PC-9 (cell line): ENCODE data around the gene BBIP1. TPM values are rescaled to one million over a fixed set of nuclear protein-coding genes. Genes with fewer than 3 reads are reported as not detected.
A peak's percentile ranks its signal among the peaks of the same experiment; 100 is the strongest.

Experiments used
- BruUV-seq: library from RNA; stranded (reverse); fragments of 400-500 nt; replicated peaks from 2 replicates; lab custom pipeline; 2021; lab: Mats Ljungman, UMichigan
- CTCF ChIA-PET: fragments of 300-600 bp; sonication (Branson Sonifier 250); formaldehyde crosslinking; loops from one replicate; lab custom pipeline; 2022; ENCODE audit warnings: antibody characterized with exemption; lab: Charles Lee
- POLR2A ChIA-PET: fragments of 300-600 bp; sonication (Branson Sonifier 250); formaldehyde crosslinking; loops from one replicate; lab custom pipeline; 2022; ENCODE audit warnings: antibody characterized with exemption; ENCODE audit not compliant: unreplicated experiment; lab: Charles Lee
- DNase-seq, 2 experiments: peaks; one replicate each; pipeline versions ENCODE4 v3.0.0 to v3.0.0-alpha.2; 2015 to 2022; ENCODE audit warnings: mixed read lengths in 1 of 2
- H2AFZ ChIP-seq: fragments of 200-600 bp; sonication (generic); 2 replicates; pipeline ENCODE4 v1.8.1; 2017; ENCODE audit warnings: antibody characterized with exemption
- H3F3A ChIP-seq: fragments of 200-600 bp; sonication (generic); 2 replicates; pipeline ENCODE4 v1.8.1; 2017; ENCODE audit warnings: antibody characterized with exemption, mild to moderate bottlenecking, low read depth; ENCODE audit not compliant: insufficient read depth
- H3K27ac ChIP-seq: fragments of 200-600 bp; sonication (generic); 2 replicates; pipeline ENCODE4 v1.6.1; 2016; ENCODE audit warnings: mixed run types
- H3K27me3 ChIP-seq: fragments of 200-600 bp; sonication (generic); 2 replicates; pipeline ENCODE4 v1.6.1; 2016; ENCODE audit warnings: low read depth, mixed run types; ENCODE audit not compliant: insufficient read depth
- H3K36me3 ChIP-seq: fragments of 200-600 bp; sonication (generic); 2 replicates; pipeline ENCODE4 v1.6.1; 2016; ENCODE audit warnings: low read depth, mixed run types
- H3K4me1 ChIP-seq: fragments of 200-600 bp; sonication (generic); replicated peaks from 2 replicates; pipeline ENCODE4 v1.6.1; 2016; ENCODE audit warnings: mixed run types; ENCODE audit not compliant: insufficient read depth
- H3K4me2 ChIP-seq: fragments of 200-600 bp; sonication (generic); 2 replicates; pipeline ENCODE4 v1.6.1; 2017; ENCODE audit warnings: mixed run types
- H3K4me3 ChIP-seq: fragments of 200-600 bp; sonication (generic); 2 replicates; pipeline ENCODE4 v1.6.1; 2016; ENCODE audit warnings: mixed run types
- H3K79me2 ChIP-seq: fragments of 200-600 bp; sonication (generic); 2 replicates; pipeline ENCODE4 v1.6.1; 2017; ENCODE audit warnings: low read depth, mixed run types
- H3K9me2 ChIP-seq: fragments of 200-600 bp; sonication (generic); 2 replicates; pipeline ENCODE4 v1.8.1; 2017; ENCODE audit warnings: mild to moderate bottlenecking; ENCODE audit not compliant: insufficient read depth
- H3K9me3 ChIP-seq: fragments of 200-600 bp; sonication (generic); 2 replicates; pipeline ENCODE4 v1.8.1; 2016; ENCODE audit warnings: low read depth; ENCODE audit not compliant: insufficient read depth
- H4K20me1 ChIP-seq: fragments of 200-600 bp; sonication (generic); 2 replicates; pipeline ENCODE4 v1.8.1; 2017; ENCODE audit not compliant: insufficient read depth
- CTCF ChIP-seq: fragments of 200-600 bp; sonication (generic); conservative IDR thresholded peaks from 2 replicates; pipeline ENCODE4 v1.6.1; 2017; ENCODE audit warnings: mixed run types, antibody characterized with exemption, mild to moderate bottlenecking, moderate library complexity
- EZH2 ChIP-seq: fragments of 200-600 bp; sonication (generic); IDR thresholded peaks from 2 replicates; pipeline ENCODE4 v1.8.0; 2017; ENCODE audit warnings: antibody characterized with exemption, low read depth
- intact Hi-C: fragments of 100-400 bp; cut with micrococcal nuclease; formaldehyde crosslinking; loops from one replicate; pipeline ENCODE4 v1.10.0; 2022; ENCODE audit not compliant: unreplicated experiment
- total RNA-seq: library from RNA; stranded (reverse); gene quantifications from 2 replicates; pipeline ENCODE4 v1.2.3, GENCODE V29; 2021

Gene BBIP1
- total RNA-seq, 1 experiment from 2014 or later = 14.9 TPM

GRCh38 chr10:110898391-110898790 is 20.6 kb downstream of the BBIP1 start:
- Histone ChIP-seq H3K9me2 (no peaks in the 10 kb centered on the region), H3K36me3 (peaks cover 8% of the 10 kb centered on the region; the same call in 1 of the 2 replicates), H3F3A (peaks cover 21% of the 10 kb centered on the region; the same call in 1 of the 2 replicates), H2AFZ (no peak overlapping the region), H3K27ac (no peak overlapping the region), H3K4me2 (no peak overlapping the region), H3K4me3 (no peak overlapping the region), H3K79me2 (no peaks in the 10 kb centered on the region), H3K9me3 (no peaks in the 10 kb centered on the region), H3K27me3 (no peaks in the 10 kb centered on the region), H4K20me1 (no peaks in the 10 kb centered on the region), H3K4me1 (peaks cover 21% of the 10 kb centered on the region)
- intact Hi-C loops = no loop called here
- CTCF ChIA-PET = interaction anchor here (0.5 to 0.7 kb wide), 2 partner anchors 12 to 80 kb away, joined by 6 to 7 read pairs; no protein-coding TSS in a partner anchor
- no peak for DNase-seq
- TF ChIP-seq EZH2 (no peak), CTCF (no peak)
- BruUV-seq = no TSS peak
- POLR2A ChIA-PET = no interaction called here

GRCh38 chr10:110897184-110897583 is 21.8 kb downstream of the BBIP1 start:
- intact Hi-C loops = no loop called here

GRCh38 chr10:110893559-110894179 is 25.3 kb downstream of the BBIP1 start:
- Histone ChIP-seq H3K4me1 (no peaks in the 10 kb centered on the region), H2AFZ (no peak overlapping the region), H3K79me2 (no peaks in the 10 kb centered on the region), H3K27ac (no peak overlapping the region), H3F3A (no peaks in the 10 kb centered on the region), H3K9me2 (no peaks in the 10 kb centered on the region), H3K36me3 (peaks cover 17% of the 10 kb centered on the region; the same call in 1 of the 2 replicates), H3K4me2 (no peak overlapping the region), H3K27me3 (no peaks in the 10 kb centered on the region), H3K4me3 (no peak overlapping the region), H4K20me1 (no peaks in the 10 kb centered on the region), H3K9me3 (no peaks in the 10 kb centered on the region)
- no TSS peak for BruUV-seq
- DNase-seq = no peak
- intact Hi-C loops = loop anchor here (1.0 to 5.0 kb wide), 4 partner anchors 91 to 586 kb away; no protein-coding TSS in a partner anchor
- CTCF ChIA-PET = no interaction called here
- POLR2A ChIA-PET = no interaction called here
- TF ChIP-seq CTCF (peak; percentile 65), EZH2 (no peak)

More at GRCh38 chr10:110897184-110897583, 21.8 kb downstream of the BBIP1 start:
- no peaks in the 10 kb centered on the region for H3K9me3 ChIP-seq
- no peak overlapping the region for H3K27ac ChIP-seq
- no peaks in the 10 kb centered on the region for H4K20me1 ChIP-seq
- peaks cover 10% of the 10 kb centered on the region; the same call in 1 of the 2 replicates for H3F3A ChIP-seq
- no peaks in the 10 kb centered on the region for H3K79me2 ChIP-seq
- peaks cover 8% of the 10 kb centered on the region; the same call in 1 of the 2 replicates for H3K36me3 ChIP-seq
- H3K4me2 ChIP-seq = no peak overlapping the region
- H3K4me3 ChIP-seq = no peak overlapping the region
- H3K27me3 ChIP-seq = no peaks in the 10 kb centered on the region
- ChIA-PET POLR2A (no interaction called here), CTCF (no interaction called here)
- BruUV-seq = no TSS peak
- DNase-seq = no peak
- H3K9me2 ChIP-seq = no peaks in the 10 kb centered on the region
- TF ChIP-seq CTCF (no peak), EZH2 (no peak)
- H3K4me1 ChIP-seq = peaks cover 10% of the 10 kb centered on the region
- H2AFZ ChIP-seq = no peak overlapping the region
